GF-D8 (cell line): Measurements from ENCODE around the gene RASGRP4.
"Not testable (repeated sequence)": the region's sequence is repeated elsewhere in the genome, so short reads cannot be mapped to it uniquely, and the experiment has no call there.

Source experiments
- DNase-seq: peaks from one replicate; lab custom pipeline; 2025; lab: John Stamatoyannopoulos, UW

The RASGRP4 gene

DNA sequence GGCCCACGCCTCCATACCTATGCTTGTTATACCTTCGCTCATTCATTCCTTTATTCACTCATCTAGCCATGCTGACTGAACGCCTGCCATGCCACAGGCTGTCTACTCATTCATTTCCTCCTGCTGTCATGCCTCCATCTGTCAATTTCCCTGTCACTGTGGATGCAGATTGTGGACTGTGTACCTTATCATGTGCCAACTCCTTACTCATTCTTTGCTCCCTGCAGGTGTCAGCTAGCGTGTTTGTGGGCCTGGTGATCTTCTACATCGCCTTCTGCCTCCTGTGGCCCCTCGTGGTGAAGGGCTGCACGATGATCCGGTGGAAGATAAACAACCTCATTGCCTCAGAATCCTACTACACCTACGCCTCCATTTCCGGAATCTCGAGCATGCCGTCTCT lies 55.7 kb downstream of the RASGRP4 start:
- DNase-seq = no peak

- DNase-seq = no peak
These were observed 56.4 kb downstream of the RASGRP4 start for GRCh38 chr19:38369584-38369983.

DNA sequence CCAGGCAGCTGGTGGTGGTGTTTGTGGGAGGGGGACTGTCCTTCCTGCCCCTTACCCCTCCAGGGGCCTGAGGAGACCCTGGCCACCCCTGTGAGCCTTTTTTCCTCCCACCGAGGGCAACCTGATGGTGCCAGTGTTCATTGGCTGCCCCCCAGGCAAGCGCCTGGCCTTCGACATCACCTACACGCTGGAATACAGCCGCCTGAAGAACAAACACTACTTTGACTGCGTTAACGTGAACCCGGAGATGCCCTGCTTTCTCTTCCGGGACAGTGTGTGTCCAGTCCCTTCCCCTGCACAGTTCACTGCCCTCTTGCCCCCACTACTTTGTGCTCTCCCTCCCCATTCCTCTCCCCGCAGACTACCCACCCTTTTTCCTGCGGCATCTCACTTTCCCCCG lies 59.0 kb downstream of the RASGRP4 start:
- no peak for DNase-seq

- not testable (repeated sequence) for DNase-seq
These were observed 62.9 kb downstream of the RASGRP4 start for GRCh38 chr19:38362946-38363688.

DNA sequence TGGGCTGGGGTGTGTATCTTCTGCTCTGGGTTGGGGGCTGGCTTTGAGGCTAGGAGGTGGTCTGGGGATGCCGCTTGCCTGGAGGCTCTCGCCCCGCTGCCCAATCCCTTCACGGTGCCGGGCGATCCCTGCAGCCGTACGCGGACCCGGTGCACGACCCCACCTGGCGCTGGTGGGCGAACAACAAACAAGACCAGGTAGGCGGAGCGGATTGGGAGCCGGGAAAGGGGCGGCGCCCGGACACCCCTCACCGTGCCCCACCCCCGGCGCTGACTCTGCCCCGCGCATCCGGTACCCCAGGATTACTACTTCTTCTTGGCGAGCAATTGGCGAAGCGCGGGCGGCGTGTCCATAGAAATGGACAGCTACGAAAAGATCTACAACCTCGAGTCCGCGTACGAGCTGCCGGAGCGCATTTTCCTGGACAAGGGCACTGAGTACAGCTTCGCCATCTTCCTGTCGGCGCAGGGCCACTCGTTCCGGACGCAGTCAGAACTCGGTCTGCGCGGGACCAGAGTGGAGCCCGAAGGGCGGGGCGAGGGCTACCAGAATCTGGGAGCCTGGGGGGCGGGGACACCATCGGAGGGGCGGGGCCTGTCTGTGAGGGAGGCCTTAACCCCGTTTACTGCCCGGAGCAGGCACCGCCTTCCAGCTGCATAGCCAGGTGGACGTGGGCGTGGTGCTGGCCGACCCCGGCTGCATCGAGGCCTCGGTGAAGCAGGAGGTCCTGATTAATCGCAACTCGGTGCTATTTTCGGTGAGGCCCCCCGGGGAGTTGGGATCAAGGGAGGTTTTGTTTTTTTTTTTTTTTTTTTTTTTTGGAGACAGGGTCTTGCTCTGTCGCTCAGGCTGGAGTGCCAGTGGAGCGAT lies 63.7 kb downstream of the RASGRP4 start:
- DNase-seq = no peak

GRCh38 chr19:38361633-38362075 lies 64.4 kb downstream of the RASGRP4 start:
- no peak for DNase-seq

DNA sequence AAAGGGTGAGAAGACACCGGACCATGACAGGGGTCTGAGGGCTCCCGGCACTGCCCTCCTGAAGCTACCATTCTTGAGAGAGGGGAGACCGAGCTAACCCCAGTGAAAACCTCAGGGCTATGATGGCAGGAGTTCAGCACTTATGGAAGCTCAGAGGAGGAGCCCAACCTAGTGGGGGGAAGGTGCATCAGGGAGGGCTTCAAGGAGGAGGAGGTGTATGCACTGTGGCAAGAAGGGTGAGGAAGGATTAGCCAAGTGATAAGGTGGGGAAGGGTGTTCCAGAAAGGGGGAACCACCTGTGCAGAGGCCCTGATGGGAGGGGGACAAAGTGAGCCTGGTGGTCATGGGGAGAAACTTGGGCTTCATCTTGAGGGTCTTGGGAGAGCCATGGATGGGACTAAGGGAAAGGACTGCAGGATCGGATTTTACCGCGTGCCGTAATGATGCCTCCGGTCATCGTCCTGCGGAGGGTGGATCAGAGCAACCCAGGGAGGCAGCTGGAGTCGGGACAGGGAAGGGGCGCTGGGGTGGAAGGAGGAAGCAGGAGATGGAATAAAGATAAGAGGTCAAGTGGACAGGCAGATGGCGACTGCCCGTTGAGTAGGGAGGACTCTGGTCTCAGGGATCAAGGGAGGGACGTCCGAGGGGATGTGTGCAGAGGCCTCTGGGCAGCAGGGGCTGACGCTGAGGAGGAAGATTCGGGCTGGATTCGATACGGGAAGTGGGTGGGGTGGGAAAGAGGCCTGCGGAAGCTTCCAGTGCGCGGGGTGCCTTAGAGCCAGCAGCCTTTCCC lies 65.0 kb downstream of the RASGRP4 start:
- no peak for DNase-seq

DNA sequence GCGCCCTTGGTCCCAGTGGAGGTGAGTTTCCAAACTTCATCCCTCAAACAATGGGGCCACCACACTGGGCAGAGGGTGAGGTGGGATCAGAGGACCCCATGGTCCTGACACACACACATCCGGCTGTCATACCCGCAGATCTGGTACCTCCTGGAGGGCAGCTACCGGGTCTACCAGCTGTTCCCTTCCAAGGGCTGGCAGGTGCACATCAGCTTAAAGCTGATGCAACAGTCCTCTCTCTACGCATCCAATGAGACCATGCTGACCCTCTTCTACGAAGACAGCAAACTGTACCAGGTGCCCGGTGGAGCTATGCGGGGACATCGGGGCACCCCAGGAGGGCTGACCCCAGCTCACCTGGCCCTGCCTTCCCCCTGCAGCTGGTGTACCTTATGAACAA lies 65.7 kb downstream of the RASGRP4 start:
- no peak for DNase-seq

GRCh38 chr19:38359242-38360021 lies 66.6 kb downstream of the RASGRP4 start:
- DNase-seq = no peak
